HPDE6-E6E7 (cell line): ENCODE data around the gene C1orf50.
A peak's percentile ranks its signal among the peaks of the same experiment; 100 is the strongest.
"Not testable (repeated sequence)": the region's sequence is repeated elsewhere in the genome, so short reads cannot be mapped to it uniquely, and the experiment has no call there.

Experiments used
- DNase-seq: peaks from one replicate; pipeline ENCODE4 v3.0.0; 2011; ENCODE audit warnings: missing footprints; ENCODE audit errors: extremely low spot score

C1orf50 gene

GRCh38 chr1:42766741-42767509 lies at the start of gene C1orf50, which contains the start of gene P3H1:
TSS of gene C1orf50 (plus strand) at chr1:42767249. CDS start at chr1:42767312, 63 bp downstream.
TSS of gene P3H1 (minus strand) at chr1:42767028. CDS start at chr1:42766971, 57 bp downstream.
- peak; percentile 95 for DNase-seq

GRCh38 chr1:42720868-42721267 lies 46.2 kb upstream of the C1orf50 start:
- DNase-seq: no peak

GRCh38 chr1:42721926-42722325 lies 45.1 kb upstream of the C1orf50 start:
- DNase-seq: no peak

- not testable (repeated sequence) for DNase-seq
Observed at GRCh38 chr1:42722403-42722802, 44.6 kb upstream of the C1orf50 start.

- no peak for DNase-seq
Observed at GRCh38 chr1:42723511-42723910, 43.5 kb upstream of the C1orf50 start.

GRCh38 chr1:42725820-42726219 lies 41.2 kb upstream of the C1orf50 start:
- not testable (repeated sequence) for DNase-seq

- DNase-seq: no peak
Observed at GRCh38 chr1:42730002-42730401, 37.0 kb upstream of the C1orf50 start.

GRCh38 chr1:42730988-42731387 lies 36.1 kb upstream of the C1orf50 start:
- DNase-seq: no peak

GRCh38 chr1:42731585-42731984 lies 35.5 kb upstream of the C1orf50 start:
- no peak for DNase-seq

GRCh38 chr1:42732126-42732680 lies 34.8 kb upstream of the C1orf50 start:
- no peak for DNase-seq

- DNase-seq: no peak
Observed at GRCh38 chr1:42733415-42734200, 33.4 kb upstream of the C1orf50 start.

- no peak for DNase-seq
Observed at GRCh38 chr1:42734201-42735035, 32.6 kb upstream of the C1orf50 start.

GRCh38 chr1:42735056-42735455 lies 32.0 kb upstream of the C1orf50 start:
- no peak for DNase-seq

- peak; percentile 36 for DNase-seq
Observed at GRCh38 chr1:42735477-42736105, 31.5 kb upstream of the C1orf50 start.

- peak; percentile 54 for DNase-seq
Observed at GRCh38 chr1:42736152-42736551, 30.9 kb upstream of the C1orf50 start.

GRCh38 chr1:42736571-42737200 lies 30.4 kb upstream of the C1orf50 start:
- DNase-seq: no peak

GRCh38 chr1:42737257-42737656 lies 29.8 kb upstream of the C1orf50 start:
- no peak for DNase-seq

GRCh38 chr1:42737986-42738677 lies 28.9 kb upstream of the C1orf50 start:
- DNase-seq: no peak

- DNase-seq: no peak
Observed at GRCh38 chr1:42738678-42739226, 28.3 kb upstream of the C1orf50 start.
